ENCODE measurements around the gene LTBP2.

DNA sequence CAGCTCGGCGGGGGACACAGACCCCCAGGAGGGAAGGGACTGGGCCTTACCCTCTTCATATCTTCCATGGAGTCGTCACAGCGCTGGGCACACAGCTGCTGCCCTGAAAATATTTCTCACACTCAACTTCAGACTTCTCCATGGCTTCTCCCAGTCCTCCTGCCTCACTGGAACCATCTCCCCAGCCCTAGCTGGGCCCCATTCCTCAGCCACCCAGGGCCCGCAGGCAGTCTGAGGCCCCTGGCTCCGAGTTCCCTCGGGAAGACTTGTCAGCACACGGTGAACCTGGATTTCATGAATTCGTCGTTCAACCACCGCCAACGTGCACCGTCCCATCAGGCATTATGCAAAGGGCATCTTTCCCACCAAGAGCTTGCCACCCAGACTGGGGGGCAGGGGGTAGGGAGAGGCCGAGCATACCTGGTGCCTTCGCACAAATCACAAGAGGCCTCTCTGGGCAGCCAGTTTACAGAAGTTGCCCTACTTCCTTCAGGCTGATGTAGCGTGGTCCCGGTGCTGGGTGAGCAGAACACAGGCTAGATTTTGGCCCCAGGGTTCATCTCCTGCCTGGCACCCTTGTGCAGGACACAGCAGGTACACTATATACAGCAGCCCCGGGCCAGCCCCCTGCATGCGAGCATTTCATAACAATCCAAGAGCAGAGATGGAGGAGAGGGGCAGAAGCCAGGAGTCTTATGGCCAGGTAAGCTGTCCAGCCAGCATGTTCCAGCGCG lies 44.2 kb downstream of the LTBP2 start:
- TF ChIP-seq NFIC (IDR thresholded peaks at IDR 0.05) (no peak), CEBPB (IDR thresholded peaks at IDR 0.05) (no peak), YY1 (IDR thresholded peaks at IDR 0.05; ENCODE audit: low read depth) (no peak), EGR1 (IDR thresholded peaks at IDR 0.05) (no peak), CREB1 (IDR thresholded peaks at IDR 0.05; ENCODE audit: low read depth) (no peak), USF1 (IDR thresholded peaks at IDR 0.05) (no peak), EP300 (IDR thresholded peaks at IDR 0.05; ENCODE audit: borderline replicate concordance) (no peak), TCF12 (IDR thresholded peaks at IDR 0.05; ENCODE audit: low read depth) (no peak), ZBTB7A (IDR thresholded peaks at IDR 0.05; ENCODE audit: low read depth) (no peak), TEAD4 (IDR thresholded peaks at IDR 0.05) (no peak)
